IMR-90 (cell line): ENCODE results near the gene RBBP8. TPM values are rescaled to one million over a fixed set of nuclear protein-coding genes. Genes with fewer than 3 reads are reported as not detected.

Source experiments
- ATAC-seq: fragments of 200-7000 bp; cut with Tn5 transposase; 2 replicates; pipeline ENCODE4 v1.9.1; 2020; ENCODE audit warnings: low read depth, mild to moderate bottlenecking, moderate library complexity
- BruUV-seq: library from RNA; stranded (reverse); fragments of 400-500 nt; replicated peaks from 2 replicates; lab custom pipeline; 2021; lab: Mats Ljungman, UMichigan
- CTCF ChIA-PET: fragments of 300-600 bp; formaldehyde crosslinking; extraction: SDS; loops from one replicate; lab custom pipeline; 2021; ENCODE audit warnings: antibody characterized with exemption; lab: Yijun Ruan, JAX
- POLR2A ChIA-PET: fragments of 300-600 bp; sonication (Branson Sonifier 250); formaldehyde crosslinking; loops from one replicate; lab custom pipeline; 2022; ENCODE audit warnings: antibody characterized with exemption; ENCODE audit not compliant: unreplicated experiment; lab: Charles Lee
- DNase-seq: peaks from one replicate; pipeline ENCODE4 v3.0.0; 2013
- H2AFZ ChIP-seq: replicated peaks from 2 replicates; pipeline ENCODE3; 2013; ENCODE audit warnings: low read length, mild to moderate bottlenecking; ENCODE audit not compliant: poor library complexity
- H2AK5ac ChIP-seq: 2 replicates; pipeline ENCODE4 v1.6.1; 2013; ENCODE audit warnings: low read depth, low read length, inconsistent platforms
- H2AK9ac ChIP-seq: replicated peaks from 2 replicates; pipeline ENCODE3; 2013; ENCODE audit warnings: mild to moderate bottlenecking, low read depth, low read length, moderate library complexity; ENCODE audit not compliant: poor library complexity
- H2BK120ac ChIP-seq: 2 replicates; pipeline ENCODE4 v1.6.1; 2013; ENCODE audit warnings: low read depth, low read length, inconsistent platforms
- H2BK15ac ChIP-seq: 3 replicates; pipeline ENCODE4 v1.6.1; 2013; ENCODE audit warnings: low read depth, low read length, inconsistent platforms
- H2BK20ac ChIP-seq: 2 replicates; pipeline ENCODE4 v1.6.1; 2013; ENCODE audit warnings: low read depth, mild to moderate bottlenecking, inconsistent platforms, low read length, moderate library complexity
- H2BK5ac ChIP-seq: 2 replicates; pipeline ENCODE4 v1.6.1; 2013; ENCODE audit warnings: mild to moderate bottlenecking, low read depth, low read length, inconsistent platforms; ENCODE audit not compliant: poor library complexity, severe bottlenecking
- H3K14ac ChIP-seq: replicated peaks from 2 replicates; pipeline ENCODE4 v1.6.1; 2013; ENCODE audit warnings: low read depth, low read length, inconsistent platforms
- H3K18ac ChIP-seq: 2 replicates; pipeline ENCODE4 v1.6.1; 2013; ENCODE audit warnings: low read depth, low read length, control low read depth
- H3K23ac ChIP-seq: 2 replicates; pipeline ENCODE4 v1.6.1; 2013; ENCODE audit warnings: low read depth, low read length, inconsistent platforms
- H3K27ac ChIP-seq: 2 replicates; pipeline ENCODE4 v1.5.1; 2013; ENCODE audit warnings: mild to moderate bottlenecking, control low read depth, low read length; ENCODE audit not compliant: insufficient read depth
- H3K27me3 ChIP-seq: 2 replicates; pipeline ENCODE4 v1.6.1; 2013; ENCODE audit warnings: low read length; ENCODE audit not compliant: control insufficient read depth, insufficient read depth
- H3K36me3 ChIP-seq: 2 replicates; pipeline ENCODE4 v1.6.1; 2013; ENCODE audit warnings: low read length, mixed read lengths; ENCODE audit not compliant: control insufficient read depth, insufficient read depth
- H3K4ac ChIP-seq: 2 replicates; pipeline ENCODE4 v1.6.1; 2013; ENCODE audit warnings: low read depth, low read length, inconsistent platforms
- H3K4me1 ChIP-seq: 2 replicates; pipeline ENCODE4 v1.6.1; 2013; ENCODE audit warnings: low read length, mixed read lengths; ENCODE audit not compliant: control insufficient read depth, insufficient read depth
- H3K4me2 ChIP-seq: 2 replicates; pipeline ENCODE4 v1.6.1; 2013; ENCODE audit warnings: low read depth, mild to moderate bottlenecking, control low read depth, low read length, moderate library complexity
- H3K4me3 ChIP-seq: 2 replicates; pipeline ENCODE4 v1.5.1; 2013; ENCODE audit warnings: low read depth, mild to moderate bottlenecking, control low read depth, low read length, moderate library complexity; ENCODE audit not compliant: insufficient read depth
- H3K56ac ChIP-seq: 2 replicates; pipeline ENCODE4 v1.6.1; 2013; ENCODE audit warnings: low read length, inconsistent platforms; ENCODE audit not compliant: insufficient read depth; ENCODE audit errors: extremely low read depth
- H3K79me1 ChIP-seq, 2 experiments: 2 replicates each; pipeline ENCODE4 v1.6.1; 2013; ENCODE audit warnings: low read length in 2 of 2, inconsistent platforms in 1 of 2, low read depth in 1 of 2
- H3K9ac ChIP-seq: 2 replicates; pipeline ENCODE4 v1.6.1; 2013; ENCODE audit warnings: low read depth, low read length, control low read depth
- H3K9me1 ChIP-seq: 2 replicates; pipeline ENCODE4 v1.6.1; 2013; ENCODE audit warnings: low read length, inconsistent platforms; ENCODE audit not compliant: insufficient read depth
- H3K9me3 ChIP-seq: 2 replicates; pipeline ENCODE4 v1.6.1; 2013; ENCODE audit warnings: low read length; ENCODE audit not compliant: control insufficient read depth, insufficient read depth
- H4K20me1 ChIP-seq: 2 replicates; pipeline ENCODE4 v1.6.1; 2013; ENCODE audit warnings: low read length, inconsistent platforms; ENCODE audit not compliant: insufficient read depth
- H4K5ac ChIP-seq: 2 replicates; pipeline ENCODE4 v1.6.1; 2013; ENCODE audit warnings: mild to moderate bottlenecking, low read depth, low read length, control low read depth
- H4K8ac ChIP-seq, 2 experiments: 2 replicates each; pipeline ENCODE4 v1.6.1; 2013; ENCODE audit warnings: low read depth in 2 of 2, low read length in 2 of 2, control low read depth in 1 of 2, inconsistent platforms in 1 of 2
- H4K91ac ChIP-seq: 2 replicates; pipeline ENCODE4 v1.6.1; 2013; ENCODE audit warnings: low read depth, low read length, inconsistent platforms; ENCODE audit not compliant: insufficient read depth
- BHLHE40 ChIP-seq: fragments of 150-350 bp; IDR thresholded peaks from 2 replicates; pipeline ENCODE4 v1.6.1; 2016; ENCODE audit warnings: mild to moderate bottlenecking, low read depth, low read length
- CHD1 ChIP-seq: IDR thresholded peaks from 2 replicates; pipeline ENCODE4 v1.6.1; 2012; ENCODE audit warnings: low read depth, low read length, improper control_type of control experiment
- FOS ChIP-seq: fragments of 150-350 bp; IDR thresholded peaks from 2 replicates; pipeline ENCODE4 v1.6.1; 2016; ENCODE audit warnings: low read depth, low read length
- MAFK ChIP-seq: IDR thresholded peaks from 2 replicates; pipeline ENCODE4 v1.6.1; 2012; ENCODE audit warnings: low read depth, low read length, improper control_type of control experiment
- MAZ ChIP-seq: IDR thresholded peaks from 2 replicates; pipeline ENCODE4 v1.6.1; 2012; ENCODE audit warnings: low read depth, mild to moderate bottlenecking, low read length, improper control_type of control experiment, moderate library complexity, borderline replicate concordance
- MXI1 ChIP-seq: IDR thresholded peaks from 2 replicates; pipeline ENCODE4 v1.6.1; 2012; ENCODE audit warnings: low read depth, mild to moderate bottlenecking, low read length, moderate library complexity, borderline replicate concordance
- POLR2A ChIP-seq: IDR thresholded peaks from 2 replicates; pipeline ENCODE4 v1.6.1; 2012; ENCODE audit warnings: mild to moderate bottlenecking, low read depth, low read length
- RAD21 ChIP-seq: IDR thresholded peaks from 2 replicates; pipeline ENCODE4 v1.6.1; 2012; ENCODE audit warnings: low read length, improper control_type of control experiment
- USF2 ChIP-seq: fragments of 150-350 bp; IDR thresholded peaks from 2 replicates; pipeline ENCODE4 v1.6.1; 2017; ENCODE audit warnings: mild to moderate bottlenecking, antibody characterized with exemption, low read length, low read depth
- WGBS, 2 experiments: methylation state at CpG; one replicate each; pipeline versions ENCODE4 v1.1.5 to v1.1.7; 2013; ENCODE audit warnings: missing lambda C conversion rate in 2 of 2; ENCODE audit not compliant: insufficient read length in 1 of 2; ENCODE audit errors: extremely low coverage in 2 of 2; 5-methylcytosine and 5-hydroxymethylcytosine counted together
- dilution Hi-C: fragments of 300-500 bp; cut with HindIII; formaldehyde crosslinking; loops from one replicate; pipeline ENCODE4 v1.14.3; 2018; ENCODE audit warnings: low sequenced_read_pairs; ENCODE audit not compliant: unreplicated experiment
- in situ Hi-C: fragments of 300-500 bp; cut with MboI; formaldehyde crosslinking; loops from 3 replicates; pipeline ENCODE4 v1.14.3; 2019; ENCODE audit warnings: low sequenced_read_pairs, inconsistent platforms, mixed read lengths
- intact Hi-C: fragments of 100-400 bp; cut with micrococcal nuclease; formaldehyde crosslinking; loops from 2 replicates; pipeline ENCODE4 v1.10.0; 2022
- polyA plus RNA-seq, 3 experiments: library from polyadenylated mRNA; depleted of rRNA; stranded (reverse); fragments of >200 nt; gene quantifications; 2 replicates each; pipeline ENCODE4 v1.2.3, GENCODE V29; 2012; ENCODE audit warnings: low replicate concordance in 1 of 3
- total RNA-seq: library from RNA; depleted of rRNA; stranded (reverse); fragments of >200 nt; gene quantifications from 2 replicates; pipeline ENCODE4 v1.2.3, GENCODE V29; 2012

RBBP8 gene
- total and polyA plus RNA-seq, 2 of the 4 experiments (the other 2 are of a cell fraction) = 12.0 to 21.1 TPM

GRCh38 chr18:22936515-22936914, 3.4 kb downstream of the RBBP8 start:
- Histone ChIP-seq H3K23ac (no peak overlapping the region), H3K4me2 (no peak overlapping the region), H3K4ac (no peak overlapping the region), H3K18ac (no peak overlapping the region), H3K9ac (no peak overlapping the region), H4K5ac (no peak overlapping the region), H2AK5ac (no peak overlapping the region), H3K4me3 (no peak overlapping the region), H3K56ac (no peak overlapping the region), H2BK20ac (no peak overlapping the region), H3K4me1 (no peaks in the 10 kb centered on the region), H3K27me3 (no peaks in the 10 kb centered on the region), H4K8ac (no peak overlapping the region), H3K36me3 (peaks cover 2% of the 10 kb centered on the region; the same call in 1 of the 2 replicates), H3K27ac (no peak overlapping the region), H2AK9ac (no peak overlapping the region), H3K9me1 (peaks cover 4% of the 10 kb centered on the region; the same call in 1 of the 2 replicates), H2AFZ (no peak overlapping the region), H4K20me1 (no peaks in the 10 kb centered on the region; the same call in 1 of the 2 replicates), H2BK15ac (no peak overlapping the region), H2BK5ac (no peak overlapping the region), H3K14ac (no peak overlapping the region), H4K91ac (no peak overlapping the region), H3K79me1 (peaks cover 7 to 22% of the 10 kb centered on the region in 2 experiments), H3K9me3 (no peaks in the 10 kb centered on the region), H2BK120ac (no peak overlapping the region)
- ATAC-seq (no peak), DNase-seq (no peak)
- in situ Hi-C loops = no loop called here
- dilution Hi-C loops = no loop called here
- no peak for TF ChIP-seq CHD1
- TF ChIP-seq RAD21 = no peak
- no peak for TF ChIP-seq USF2
- TF ChIP-seq MXI1 = no peak
- no peak for TF ChIP-seq MAFK
- TF ChIP-seq FOS = no peak
- no peak for TF ChIP-seq BHLHE40
- TF ChIP-seq MAZ = no peak
- no peak for TF ChIP-seq POLR2A
- ChIA-PET POLR2A (no interaction called here), CTCF (no interaction called here)
- no TSS peak for BruUV-seq
- intact Hi-C loops = no loop called here
- WGBS, 2 experiments = no CpG with 5 or more reads among the region's 2 CpGs
